Measurements from ENCODE around the gene NISCH. TPM values are rescaled to one million over a fixed set of nuclear protein-coding genes. Genes with fewer than 3 reads are reported as not detected.
A peak's percentile ranks its signal among the peaks of the same experiment; 100 is the strongest.

The NISCH gene
- total and polyA plus RNA-seq, 7 donors = 14.3 to 33.4 (median 23.6) TPM

GRCh38 chr3:52446042-52446441 lies 9.4 kb upstream of the NISCH start:
- intact Hi-C loops (cut with DNase I) = loop anchor here in 1 of 2 donors (2.0 kb wide), 1 partner anchor 215 kb away; no protein-coding TSS in a partner anchor
- Histone ChIP-seq H3K4me1 (peaks cover 13% of the 10 kb centered on the region), H3K4me3 (no peak overlapping the region), H3K9me3 (no peaks in the 10 kb centered on the region), H3K27me3 (ENCODE audit: insufficient read depth in 3 of 3, low read length in 2 of 3) (no peaks in the 10 kb centered on the region), H3K27ac (peak overlapping the region; percentile 6), H3K36me3 (ENCODE audit: insufficient read depth in 1 of 2, low read depth in 1 of 2) (no peaks in the 10 kb centered on the region)
- WGBS, 3 donors = 89 to 93% (median 89%) methylated on average over 4 of the region's 4 CpGs
- ATAC-seq (peak in 2 of 4 donors; percentile 1 to 4), DNase-seq (no peak)
- TF ChIP-seq CTCF (IDR thresholded peaks at IDR 0.05) = no peak

GRCh38 chr3:52446631-52447511 lies 8.5 kb upstream of the NISCH start:
- Histone ChIP-seq H3K4me3 (no peak overlapping the region), H3K27me3 (ENCODE audit: insufficient read depth in 3 of 3, low read length in 2 of 3) (no peaks in the 10 kb centered on the region), H3K4me1 (peaks cover 13% of the 10 kb centered on the region), H3K9me3 (no peaks in the 10 kb centered on the region), H3K27ac (peak overlapping the region; percentile 6), H3K36me3 (ENCODE audit: insufficient read depth in 1 of 2, low read depth in 1 of 2) (no peaks in the 10 kb centered on the region)
- DNase-seq = peak; percentile 67 to 80
- peak; percentile 100 for TF ChIP-seq CTCF (IDR thresholded peaks at IDR 0.05)
- peak; percentile 29 to 59 (median 48) for ATAC-seq
- intact Hi-C loops (cut with DNase I) = loop anchor here in 1 of 2 donors (1.0 to 2.0 kb wide), 2 partner anchors 19 to 216 kb away; no protein-coding TSS in a partner anchor
- WGBS, 3 donors = 33 to 37% (median 33%) methylated on average over 13 of the region's 13 CpGs

GRCh38 chr3:52447512-52448355 lies 7.7 kb upstream of the NISCH start:
- Histone ChIP-seq H3K9me3 (no peaks in the 10 kb centered on the region), H3K4me1 (peaks cover 18% of the 10 kb centered on the region), H3K27ac (peak overlapping the region; percentile 90), H3K36me3 (ENCODE audit: insufficient read depth in 1 of 2, low read depth in 1 of 2) (no peaks in the 10 kb centered on the region), H3K4me3 (no peak overlapping the region), H3K27me3 (ENCODE audit: insufficient read depth in 3 of 3, low read length in 2 of 3) (no peaks in the 10 kb centered on the region)
- DNase-seq (peak in 1 of 2 donors; percentile 40), ATAC-seq (no peak)
- intact Hi-C loops (cut with DNase I) = loop anchor here in 1 of 2 donors (1.0 to 2.0 kb wide), 2 partner anchors 19 to 217 kb away; no protein-coding TSS in a partner anchor
- WGBS, 3 donors = 48 to 51% (median 50%) methylated on average over 11 to 12 of the region's 12 CpGs
- TF ChIP-seq CTCF (IDR thresholded peaks at IDR 0.05) = no peak

- DNase-seq (no peak), ATAC-seq (peak in 1 of 4 donors; percentile 1)
- no peak for TF ChIP-seq CTCF (IDR thresholded peaks at IDR 0.05)
- no peaks in the 10 kb centered on the region for H3K27me3 ChIP-seq (ENCODE audit: insufficient read depth in 3 of 3, low read length in 2 of 3)
- no peaks in the 10 kb centered on the region for H3K36me3 ChIP-seq (ENCODE audit: insufficient read depth in 1 of 2, low read depth in 1 of 2)
- peaks cover 34% of the 10 kb centered on the region for H3K4me1 ChIP-seq
- intact Hi-C loops (cut with DNase I) = no loop called here
- H3K27ac ChIP-seq = peak overlapping the region; percentile 90
- H3K9me3 ChIP-seq = no peaks in the 10 kb centered on the region
- peak overlapping the region; percentile 73 for H3K4me3 ChIP-seq
- 57 to 66% (median 64%) methylated on average over 11 of the region's 11 CpGs for WGBS, 3 donors
Measured at GRCh38 chr3:52450489-52451236, 4.7 kb upstream of the NISCH start.
